Vagina (tissue), 2 donors: ENCODE measurements around the gene FUBP1.

Experiments
- CTCF ChIP-seq, 3 experiments: fragments of 450-650 bp in 2 of 3; fragments of 200-600 bp in 1 of 3; sonication (generic) in 1 of 3; IDR thresholded peaks; one replicate each; pipeline ENCODE4 v1.5.1; 2017 to 2019; ENCODE audit warnings: antibody characterized with exemption in 3 of 3, mild to moderate bottlenecking in 2 of 3, moderate library complexity in 2 of 3
- POLR2AphosphoS5 ChIP-seq, 2 donors: sonication (generic); formaldehyde crosslinking; IDR thresholded peaks; one replicate each; pipeline ENCODE4 v1.9.0; 2017; ENCODE audit warnings: antibody characterized with exemption in 2 of 2, mild to moderate bottlenecking in 2 of 2, low read depth in 1 of 2; ENCODE audit not compliant: insufficient read depth in 1 of 2

GRCh38 chr1:77925956-77926355 lies 52.9 kb downstream of the FUBP1 start:
- no peak for TF ChIP-seq CTCF (IDR thresholded peaks at IDR 0.05)
- TF ChIP-seq POLR2AphosphoS5 (IDR thresholded peaks at IDR 0.05; ENCODE audit: insufficient read depth in 1 of 2, low read depth in 1 of 2) = no peak
